ENCODE measurements around the gene PICALM. TPM values are rescaled to one million over a fixed set of nuclear protein-coding genes. Genes with fewer than 3 reads are reported as not detected.
"Not testable (repeated sequence)": the region's sequence is repeated elsewhere in the genome, so short reads cannot be mapped to it uniquely, and the experiment has no call there.

Gene PICALM
- total RNA-seq, 4 donors from 2014 or later, result 198 to 320 (median 220) TPM

DNA sequence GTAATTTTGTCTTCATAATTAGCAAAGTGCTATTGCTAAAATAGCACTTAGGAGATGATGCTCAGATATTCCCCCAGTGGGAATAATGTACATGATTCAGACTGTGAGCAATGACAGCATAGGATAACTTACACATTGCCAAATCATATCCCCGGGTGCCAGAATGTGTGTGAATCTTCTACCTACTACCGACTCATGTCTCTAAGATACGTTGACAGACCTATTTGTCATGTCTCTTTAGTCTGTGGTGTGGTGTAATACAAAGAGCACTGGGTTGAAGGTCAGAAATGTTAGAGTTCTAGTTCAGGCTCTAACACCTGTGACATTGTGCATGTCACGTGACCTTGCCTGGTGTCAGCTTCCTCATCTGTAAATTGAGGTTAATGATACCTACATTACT lies 31.0 kb upstream of the PICALM start:
- no peak overlapping the region for H3K27ac ChIP-seq
- no peak overlapping the region for H3K4me3 ChIP-seq (replicated peaks in 1 of 3)
- H3K27me3 ChIP-seq, result no peaks in the 10 kb centered on the region
- no peaks in the 10 kb centered on the region for H3K9me3 ChIP-seq
- intact Hi-C loops (cut with DNase I), result no loop called here
- TF ChIP-seq POLR2A (IDR thresholded peaks at IDR 0.05) (no peak), CTCF (IDR thresholded peaks at IDR 0.05) (no peak)
- DNase-seq, result no peak
- 93 to 97% methylated on average over 4 of the region's 4 CpGs for WGBS, 2 donors
- no peaks in the 10 kb centered on the region for H3K36me3 ChIP-seq
- no peaks in the 10 kb centered on the region for H3K4me1 ChIP-seq

DNA sequence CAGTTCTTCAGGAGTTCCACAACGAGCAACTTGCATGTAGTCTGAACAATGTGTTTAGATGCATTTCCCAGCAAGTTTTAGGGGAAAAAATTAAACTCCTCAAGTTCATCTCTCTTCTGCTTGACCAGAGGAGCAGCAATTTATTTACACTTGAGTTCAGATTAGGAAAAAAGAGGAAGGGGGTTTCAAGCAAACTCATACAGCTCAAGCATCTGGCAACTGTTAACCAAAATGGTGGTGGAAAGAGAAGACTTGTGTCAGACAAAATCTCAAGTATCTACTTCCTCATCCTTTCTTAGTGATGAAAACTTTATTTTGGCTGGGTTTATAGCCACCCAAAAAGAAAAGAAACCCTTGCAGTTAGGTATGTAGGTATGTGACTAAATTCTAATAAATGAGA lies 29.1 kb upstream of the PICALM start:
- no peaks in the 10 kb centered on the region for H3K4me1 ChIP-seq
- no peaks in the 10 kb centered on the region for H3K36me3 ChIP-seq
- TF ChIP-seq POLR2A (IDR thresholded peaks at IDR 0.05) (no peak), CTCF (IDR thresholded peaks at IDR 0.05) (no peak)
- intact Hi-C loops (cut with DNase I), result no loop called here
- no peaks in the 10 kb centered on the region for H3K9me3 ChIP-seq
- no peak overlapping the region for H3K27ac ChIP-seq
- 89 to 97% methylated on average over 1 of the region's 1 CpG for WGBS, 2 donors
- no peak overlapping the region for H3K4me3 ChIP-seq (replicated peaks in 1 of 3)
- no peaks in the 10 kb centered on the region for H3K27me3 ChIP-seq
- DNase-seq, result no peak

- TF ChIP-seq POLR2A (IDR thresholded peaks at IDR 0.05) (no peak), CTCF (IDR thresholded peaks at IDR 0.05) (no peak)
- intact Hi-C loops (cut with DNase I), result no loop called here
Measured at GRCh38 chr11:86091566-86091965, 22.7 kb upstream of the PICALM start.

DNA sequence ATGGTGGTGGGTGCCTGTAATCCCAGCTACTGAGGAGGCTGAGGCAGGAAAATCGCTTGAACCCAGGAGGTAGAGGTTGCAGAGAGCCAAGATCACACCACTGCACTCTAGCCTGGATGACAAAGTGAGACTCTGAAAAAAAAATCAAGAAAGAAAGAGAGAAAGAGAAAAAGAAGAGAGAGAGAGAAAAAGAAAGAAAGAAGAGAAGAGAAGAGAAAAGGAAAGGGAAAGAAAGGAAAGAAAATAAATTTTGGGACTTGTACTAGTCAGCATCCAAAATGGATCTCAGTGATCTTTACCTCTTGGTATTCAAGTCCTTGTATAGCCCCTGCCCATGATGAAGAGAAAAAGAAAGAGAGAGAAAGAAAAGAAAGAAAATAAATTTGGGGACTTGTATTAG lies 22.2 kb upstream of the PICALM start:
- intact Hi-C loops (cut with DNase I), result no loop called here
- 90 to 94% methylated on average over 1 of the region's 1 CpG for WGBS, 2 donors
- H3K4me3 ChIP-seq (replicated peaks in 1 of 3), result no peak overlapping the region
- H3K36me3 ChIP-seq, result no peaks in the 10 kb centered on the region
- DNase-seq, result no peak
- no peaks in the 10 kb centered on the region for H3K9me3 ChIP-seq
- TF ChIP-seq CTCF (IDR thresholded peaks at IDR 0.05) (no peak), POLR2A (IDR thresholded peaks at IDR 0.05) (no peak)
- no peak overlapping the region for H3K27ac ChIP-seq
- H3K4me1 ChIP-seq, result no peaks in the 10 kb centered on the region
- H3K27me3 ChIP-seq, result no peaks in the 10 kb centered on the region

More at GRCh38 chr11:86091566-86091965, 22.7 kb upstream of the PICALM start:
- Histone ChIP-seq H3K4me3 (replicated peaks in 1 of 3) (no peak overlapping the region), H3K4me1 (no peaks in the 10 kb centered on the region), H3K27ac (no peak overlapping the region), H3K27me3 (no peaks in the 10 kb centered on the region), H3K9me3 (no peaks in the 10 kb centered on the region), H3K36me3 (no peaks in the 10 kb centered on the region)
- WGBS, 2 donors, result 59 to 87% methylated on average over 2 of the region's 2 CpGs
- no peak for DNase-seq

- Histone ChIP-seq H3K27ac (no peak overlapping the region), H3K9me3 (no peaks in the 10 kb centered on the region), H3K4me3 (replicated peaks in 1 of 3) (no peak overlapping the region), H3K27me3 (no peaks in the 10 kb centered on the region), H3K36me3 (no peaks in the 10 kb centered on the region), H3K4me1 (no peaks in the 10 kb centered on the region)
- TF ChIP-seq CTCF (IDR thresholded peaks at IDR 0.05), result no peak
- no peak for TF ChIP-seq POLR2A (IDR thresholded peaks at IDR 0.05)
- intact Hi-C loops (cut with DNase I), result no loop called here
- 65 to 69% methylated on average over 1 of the region's 1 CpG for WGBS, 2 donors
- no peak for DNase-seq
Measured at GRCh38 chr11:86089659-86090058, 20.8 kb upstream of the PICALM start.

DNA sequence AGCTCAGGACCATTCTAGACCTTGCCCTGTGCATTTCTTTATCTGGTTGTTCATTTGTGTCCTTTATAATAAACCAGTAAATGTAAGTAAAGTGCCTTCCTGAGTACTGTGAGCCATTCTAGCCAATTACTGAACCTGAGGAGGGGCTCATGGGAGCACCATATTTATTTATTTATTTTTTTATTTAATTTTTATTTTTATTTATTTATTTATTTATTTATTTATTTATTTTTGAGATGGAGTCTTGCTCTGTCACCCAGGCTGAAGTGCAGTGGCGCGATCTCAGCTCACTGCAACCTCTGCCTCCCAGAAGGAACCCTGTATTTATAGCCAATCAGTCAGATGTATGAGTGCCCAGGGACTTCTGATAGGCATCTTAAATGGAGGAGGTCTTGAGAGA lies 18.8 kb upstream of the PICALM start:
- H3K36me3 ChIP-seq; H3K4me3 ChIP-seq (replicated peaks in 1 of 3); H3K4me1 ChIP-seq; H3K27ac ChIP-seq; H3K9me3 ChIP-seq; intact Hi-C loops (cut with DNase I); DNase-seq; H3K27me3 ChIP-seq: not testable (repeated sequence)
- WGBS, 2 donors, result 99 to 100% methylated on average over 2 of the region's 2 CpGs
